Skeletal muscle cell (primary cell): ENCODE measurements around the gene NR2C2.

ENCODE experiments used
- DNase-seq: peaks from one replicate; pipeline ENCODE4 v3.0.0-alpha.2; 2010; ENCODE audit warnings: low read depth
- H3K4me3 ChIP-seq: 2 replicates; pipeline ENCODE4 v1.5.1; 2011; ENCODE audit warnings: low read depth, mild to moderate bottlenecking, control low read depth, low read length, moderate library complexity

NR2C2 gene

GRCh38 chr3:15052335-15053242 lies 105.2 kb downstream of the NR2C2 start:
- no peak for DNase-seq
- no peak overlapping the region for H3K4me3 ChIP-seq

DNA sequence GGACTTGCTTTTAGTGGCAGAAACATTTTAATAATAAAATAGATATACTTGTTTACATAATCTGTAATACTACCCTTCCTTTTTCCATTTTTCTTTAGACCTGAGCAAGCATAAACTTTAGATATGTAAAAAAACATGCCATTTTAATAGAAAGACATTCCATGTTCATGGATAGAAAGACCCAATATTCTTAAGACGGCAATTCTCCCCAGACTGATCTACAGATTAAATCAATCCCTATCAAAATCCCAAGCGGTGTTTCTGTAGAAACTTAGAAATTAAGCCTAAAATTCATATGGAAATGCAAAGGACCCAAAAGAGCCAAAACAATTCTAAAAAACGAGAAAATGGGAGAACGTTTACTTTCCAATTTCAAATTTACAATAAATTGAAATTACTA lies 106.2 kb downstream of the NR2C2 start:
- no peak for DNase-seq
- no peak overlapping the region for H3K4me3 ChIP-seq

DNA sequence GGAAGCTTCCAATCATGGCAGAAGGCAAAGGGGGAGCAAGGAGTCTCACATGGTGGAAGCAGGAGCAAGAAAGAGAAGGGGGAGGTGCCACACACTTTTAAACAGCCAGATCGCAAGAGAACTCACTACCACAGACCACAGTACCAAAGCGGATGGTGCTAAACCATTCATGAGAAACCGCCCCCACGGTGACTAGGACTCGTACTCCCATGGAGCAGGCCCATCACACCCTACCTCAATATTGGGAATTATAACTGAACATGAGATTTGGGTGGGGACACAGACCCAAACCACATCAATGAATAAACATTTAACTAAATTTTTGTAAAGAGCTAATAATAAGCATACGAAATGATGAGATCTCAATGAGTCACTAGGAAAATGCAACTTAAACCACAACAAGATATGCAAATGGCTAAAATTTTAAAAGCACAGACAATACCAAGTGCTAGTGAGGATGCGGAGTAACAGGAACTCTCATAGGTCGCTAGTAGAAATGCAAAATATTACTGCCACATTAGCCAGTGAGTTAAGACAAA lies 107.7 kb downstream of the NR2C2 start:
- no peak overlapping the region for H3K4me3 ChIP-seq
- DNase-seq = no peak

DNA sequence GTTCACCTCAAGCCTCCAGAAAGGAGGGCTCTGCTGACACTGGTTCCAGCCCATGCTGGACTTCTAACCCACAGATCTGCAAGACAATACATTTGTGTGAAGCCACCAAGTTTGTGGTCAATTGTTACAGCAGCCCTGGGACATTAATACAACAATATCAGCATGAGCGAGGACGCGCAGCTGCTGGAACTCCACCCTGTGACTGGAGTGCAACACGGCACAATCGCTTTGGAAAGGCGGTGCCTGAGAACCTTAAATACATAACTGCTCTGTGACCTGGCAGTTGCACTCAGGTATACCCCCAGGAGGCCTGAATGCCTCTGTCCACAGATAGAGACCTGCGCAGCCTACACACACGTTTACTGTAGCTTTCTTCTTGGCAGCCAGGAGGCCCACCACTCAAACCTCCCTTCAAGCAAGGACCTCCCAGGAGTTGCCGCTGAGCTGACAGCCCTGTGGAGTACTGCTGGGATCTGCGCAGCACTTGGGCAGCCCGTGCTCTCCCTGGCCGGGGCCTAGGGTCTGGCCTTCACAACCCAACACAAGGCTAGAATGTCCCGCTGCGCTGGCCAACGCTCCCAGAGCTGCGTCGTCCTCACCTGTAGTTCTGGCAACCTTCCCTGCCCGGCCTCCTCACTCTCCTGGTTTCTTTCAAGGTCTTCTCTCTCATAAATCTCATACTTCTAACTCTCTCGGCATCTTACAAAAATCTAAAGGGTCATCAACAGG lies 109.5 kb downstream of the NR2C2 start:
- no peak overlapping the region for H3K4me3 ChIP-seq
- no peak for DNase-seq

GRCh38 chr3:15060029-15060428 lies 112.6 kb downstream of the NR2C2 start:
- DNase-seq = no peak
- H3K4me3 ChIP-seq = no peak overlapping the region

GRCh38 chr3:15063238-15063637 lies 115.9 kb downstream of the NR2C2 start:
- no peak overlapping the region for H3K4me3 ChIP-seq
- no peak for DNase-seq

DNA sequence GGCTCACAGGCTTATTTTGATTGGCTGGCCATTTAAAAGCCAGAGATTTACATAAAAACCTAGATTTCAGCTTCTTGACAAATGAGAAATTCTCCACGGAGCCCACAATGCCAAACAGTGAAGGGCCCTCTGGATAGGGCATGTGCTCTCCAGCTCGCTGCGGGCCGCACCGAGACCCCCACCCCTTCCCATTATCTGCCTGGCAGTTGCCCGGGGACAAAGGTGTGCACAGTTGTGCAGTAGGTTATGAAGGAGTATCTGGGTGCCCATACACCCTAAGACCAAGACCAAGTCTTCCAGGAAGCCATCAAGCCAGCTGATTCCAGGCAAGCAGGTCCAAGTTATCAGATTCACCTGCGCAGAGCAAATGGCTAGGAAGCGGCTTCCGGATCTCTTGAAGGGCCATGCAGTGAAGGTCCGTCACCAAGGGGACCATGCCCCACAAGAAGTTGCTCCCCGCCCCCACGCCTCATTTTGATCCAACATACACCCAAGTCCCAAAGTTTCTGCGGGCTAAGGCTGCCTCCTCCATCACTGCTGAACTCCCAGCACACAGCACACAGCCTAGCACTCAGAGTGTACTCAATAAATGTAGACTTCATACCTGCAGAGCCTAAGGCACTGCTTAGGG lies 116.4 kb downstream of the NR2C2 start:
- peak overlapping the region; percentile 94 for H3K4me3 ChIP-seq
- DNase-seq = no peak

GRCh38 chr3:15064299-15064834 lies 117.0 kb downstream of the NR2C2 start:
- no peak for DNase-seq
- peak overlapping the region; percentile 94 for H3K4me3 ChIP-seq

- H3K4me3 ChIP-seq = peak within 1 kb of the TSS; percentile 94
- peak; percentile 75 for DNase-seq
Observed at GRCh38 chr3:15064835-15065549, 117.6 kb downstream of the NR2C2 start, which contains the start of gene MRPS25. TSS of gene MRPS25 (minus strand) at chr3:15065315. CDS start at chr3:15065194, 121 bp downstream.

DNA sequence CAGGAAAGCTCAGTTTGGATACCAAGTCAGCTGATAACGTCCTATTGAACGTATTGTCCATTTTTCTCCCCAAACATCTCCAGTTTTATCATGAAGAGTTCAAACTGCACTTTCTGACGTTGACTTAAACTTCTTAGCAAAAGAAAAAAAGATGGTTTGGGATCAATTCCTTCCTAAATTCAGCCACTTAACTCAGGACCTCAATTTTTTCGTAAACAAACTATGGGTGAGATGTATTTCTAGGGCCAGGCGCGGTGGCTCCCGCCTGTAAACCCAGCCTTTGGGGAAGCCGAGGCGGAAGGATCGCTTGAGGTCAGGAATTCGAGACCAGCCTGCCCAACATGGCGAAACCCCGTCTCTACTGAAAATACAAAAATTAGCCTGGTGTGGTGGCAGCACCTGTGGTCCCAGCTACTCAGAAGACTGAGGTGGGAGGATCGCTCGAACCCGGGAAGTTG lies 118.2 kb downstream of the NR2C2 start:
- H3K4me3 ChIP-seq = peak overlapping the region; percentile 94
- DNase-seq = no peak

- DNase-seq = no peak
- H3K4me3 ChIP-seq = no peak overlapping the region
Observed at GRCh38 chr3:15066467-15066866, 119.1 kb downstream of the NR2C2 start.

DNA sequence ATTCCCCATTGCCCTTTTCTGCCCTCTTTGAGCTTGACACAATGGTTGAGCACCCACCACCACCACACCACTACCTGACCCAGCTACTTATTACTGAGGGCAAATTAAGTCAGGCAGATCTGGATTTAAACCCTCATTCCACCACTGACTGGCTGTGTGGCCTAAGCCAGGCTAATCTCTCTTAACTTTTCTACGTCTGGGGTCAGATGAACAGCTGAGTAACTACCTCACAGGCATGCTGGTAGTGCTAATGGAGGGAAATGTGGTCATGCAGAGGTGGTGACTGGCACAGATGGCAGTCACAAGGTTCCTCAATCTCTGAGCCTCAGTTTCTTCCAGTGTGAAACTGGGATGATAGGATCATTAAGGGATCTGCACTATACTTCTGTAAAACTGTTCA lies 122.1 kb downstream of the NR2C2 start:
- DNase-seq = no peak
- no peak overlapping the region for H3K4me3 ChIP-seq

DNA sequence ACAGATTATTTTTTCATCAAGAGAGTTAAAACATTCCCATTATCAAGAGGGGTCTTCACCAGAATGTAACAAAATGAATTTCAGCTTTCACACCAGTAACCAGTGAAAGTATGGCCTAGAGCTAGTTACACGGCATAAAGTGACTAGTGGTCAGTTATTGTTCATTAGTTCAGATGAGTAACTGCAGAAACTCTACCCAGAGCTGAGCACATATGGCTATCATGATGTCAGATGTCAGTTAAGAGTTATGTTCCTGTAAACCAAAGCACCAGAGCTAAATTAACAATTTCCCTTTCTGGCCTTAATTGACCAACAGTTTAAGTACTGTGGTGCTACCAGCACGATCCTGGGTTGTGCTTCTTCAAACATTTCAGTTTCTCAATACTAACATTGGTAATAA lies 124.3 kb downstream of the NR2C2 start:
- no peak overlapping the region for H3K4me3 ChIP-seq
- no peak for DNase-seq

- DNase-seq = no peak
- H3K4me3 ChIP-seq = no peak overlapping the region
Observed at GRCh38 chr3:15074500-15074899, 127.1 kb downstream of the NR2C2 start.

DNA sequence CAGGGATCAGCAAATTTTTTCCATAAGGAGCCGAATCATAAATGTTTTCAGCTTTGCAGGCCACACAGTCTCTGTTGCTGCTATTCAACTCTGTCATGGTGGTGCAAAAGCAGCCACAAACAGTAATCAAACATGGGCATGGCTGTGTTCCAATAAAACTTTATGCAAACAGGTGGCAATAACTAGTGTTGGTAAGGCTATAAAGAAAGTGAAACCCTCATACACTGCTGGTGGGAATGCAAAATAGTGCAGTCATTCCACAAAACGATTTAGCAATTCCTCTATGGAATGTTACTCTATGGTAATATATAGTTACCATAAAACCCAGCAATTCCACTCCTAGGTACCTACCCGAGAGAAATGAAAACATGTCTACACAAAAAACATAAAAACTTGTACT lies 131.7 kb downstream of the NR2C2 start:
- no peak for DNase-seq

DNA sequence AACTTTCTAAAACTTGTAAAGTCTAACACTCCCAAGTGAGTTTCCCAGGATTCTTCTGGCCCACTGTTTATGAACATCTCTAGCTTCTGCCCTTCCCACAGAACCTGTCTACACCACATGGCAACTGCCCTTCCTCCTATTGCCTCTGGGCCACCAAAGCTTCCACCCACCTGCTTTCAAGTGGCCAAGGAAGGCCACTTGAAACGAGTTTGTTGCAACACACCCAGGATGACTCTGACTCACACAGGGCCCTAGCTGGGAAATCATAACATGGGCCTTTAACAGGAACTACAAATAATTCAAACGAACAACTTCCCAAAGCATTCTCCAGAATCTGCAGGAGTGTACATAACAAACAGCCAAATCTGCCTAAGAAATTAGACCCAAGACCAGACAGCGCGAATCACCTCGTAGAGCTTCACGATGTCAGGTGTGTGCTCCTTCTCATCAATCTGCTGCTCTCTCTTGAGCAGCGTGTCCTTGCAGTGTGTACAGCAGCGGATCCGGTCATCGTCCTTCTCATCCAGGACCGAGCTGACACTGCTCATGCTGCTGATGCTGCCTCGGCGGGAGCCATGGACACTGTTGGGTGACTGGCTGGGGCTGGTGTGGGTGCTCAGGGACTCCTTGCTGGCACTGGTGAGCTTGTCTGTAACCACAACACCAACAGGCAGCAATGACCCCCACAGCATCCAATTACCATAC lies 134.7 kb downstream of the NR2C2 start:
- DNase-seq = no peak
- no peak overlapping the region for H3K4me3 ChIP-seq

More for the DNA sequence above, 131.7 kb downstream of the NR2C2 start:
- H3K4me3 ChIP-seq = no peak overlapping the region

DNA sequence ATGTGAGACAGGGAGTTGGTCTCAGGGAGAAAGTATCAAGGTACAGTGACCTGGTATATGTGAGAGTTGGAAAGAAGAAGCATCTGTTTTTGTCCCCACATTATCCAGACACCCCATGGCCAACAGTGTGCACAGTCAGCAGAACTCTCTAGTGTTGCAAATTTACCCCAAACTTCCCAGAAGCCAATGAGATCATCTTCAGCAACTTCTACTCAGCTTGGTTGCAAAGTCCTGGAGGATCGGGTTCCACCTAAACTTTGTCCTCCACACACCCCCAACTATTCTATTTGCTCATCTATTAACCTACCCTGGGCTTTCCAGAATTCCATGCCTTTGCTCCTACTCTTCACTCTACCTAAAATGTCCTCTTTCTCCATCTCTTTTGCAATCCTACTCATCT lies 135.9 kb downstream of the NR2C2 start:
- DNase-seq = no peak
- H3K4me3 ChIP-seq = no peak overlapping the region

GRCh38 chr3:15086263-15086662 lies 138.9 kb downstream of the NR2C2 start:
- H3K4me3 ChIP-seq = no peak overlapping the region
- DNase-seq = no peak
